Measurements from ENCODE around the gene COL24A1. TPM values are rescaled to one million over a fixed set of nuclear protein-coding genes. Genes with fewer than 3 reads are reported as not detected.

COL24A1 gene
- total and polyA plus RNA-seq, 2 of the 8 experiments (the other 6 are each of a cell fraction or from before 2014, with no cell fraction given) = 0.23 to 1.1 TPM

GRCh38 chr1:86068271-86068721, 88.3 kb downstream of the COL24A1 start:
- Histone ChIP-seq H2AFZ (ENCODE audit: low read length) (peak overlapping the region; percentile 63; the same call in 1 of the 2 replicates), H4K5ac (ENCODE audit: insufficient read length, low read depth, low read length) (no peak overlapping the region), H3K4me2 (ENCODE audit: insufficient read depth in 1 of 2, low read depth in 2 of 2, low read length in 2 of 2) (peak overlapping the region in 1 of 2 experiments; percentile 27; a peak in 1 of 4 replicates), H3K56ac (replicated peaks; ENCODE audit: insufficient read length, low read depth, low read length) (no peak overlapping the region), H3K4me1 (replicated peaks in 1 of 4; ENCODE audit: control insufficient read depth in 3 of 4, insufficient read depth in 4 of 4, low read length in 3 of 4) (peaks cover 0 to 4% (median under 1%) of the 10 kb centered on the region in 4 experiments; a peak in 2 of 7 replicates), H3K36me3 (ENCODE audit: control insufficient read depth in 2 of 4, insufficient read depth in 4 of 4, low read length in 3 of 4) (no peaks in the 10 kb centered on the region), H2BK120ac (replicated peaks; ENCODE audit: low read depth, low read length) (no peak overlapping the region), H3K23me2 (ENCODE audit: low read depth, low read length) (no peaks in the 10 kb centered on the region), H4K8ac (ENCODE audit: extremely low read depth, insufficient read depth, low read length) (no peak overlapping the region), H4K91ac (replicated peaks; ENCODE audit: insufficient read length, low read length) (no peak overlapping the region), H3K4me3 (ENCODE audit: extremely low read depth in 1 of 4, insufficient read depth in 2 of 4, low read depth in 3 of 4, low read length in 4 of 4) (no peak overlapping the region), H2BK12ac (ENCODE audit: low read depth, low read length) (peak overlapping the region; percentile 31), H2AK5ac (ENCODE audit: low read depth, low read length) (peak overlapping the region; percentile 67; the same call in 1 of the 2 replicates), H3K4ac (replicated peaks; ENCODE audit: insufficient read length, low read depth, low read length) (no peak overlapping the region), H3K18ac (ENCODE audit: extremely low read depth, low read length) (no peak overlapping the region), H2BK15ac (ENCODE audit: low read length) (no peak overlapping the region), H3K79me2 (ENCODE audit: control insufficient read depth in 1 of 2, insufficient read depth in 2 of 2, low read length in 2 of 2) (no peaks in the 10 kb centered on the region), H3K27me3 (replicated peaks in 1 of 4; ENCODE audit: control insufficient read depth in 3 of 4, extremely low read depth in 1 of 4, insufficient read depth in 3 of 4, low read length in 3 of 4) (no peaks in the 10 kb centered on the region), H3K9ac (replicated peaks in 1 of 4; ENCODE audit: extremely low read depth in 1 of 4, low read depth in 3 of 4, low read length in 3 of 4) (no peak overlapping the region), H3K79me1 (ENCODE audit: low read depth, low read length) (no peaks in the 10 kb centered on the region), H3K27ac (ENCODE audit: low read depth, low read length) (no peak overlapping the region), H2BK5ac (ENCODE audit: low read depth, low read length) (no peak overlapping the region), H3K23ac (ENCODE audit: insufficient read length) (no peak overlapping the region), H3K9me3 (ENCODE audit: insufficient read depth in 2 of 2, low read depth in 1 of 2, low read length in 1 of 2) (no peaks in the 10 kb centered on the region), H2BK20ac (ENCODE audit: low read length) (no peak overlapping the region; the same call in 1 of the 2 replicates), H3K14ac (ENCODE audit: insufficient read length) (no peak overlapping the region), H4K20me1 (replicated peaks in 1 of 2; ENCODE audit: control insufficient read depth in 1 of 2, insufficient read depth in 2 of 2, low read length in 2 of 2) (no peaks in the 10 kb centered on the region)
- peak; percentile 24 for FAIRE-seq
- ChIA-PET POLR2A (ENCODE audit: partially characterized antibody) (no interaction called here), CTCF (ENCODE audit: partially characterized antibody) (no interaction called here)
- no peak for TF ChIP-seq RXRA (IDR thresholded peaks at IDR 0.05; ENCODE audit: insufficient read depth, low read depth, low read length)
- peak; percentile 58 for TF ChIP-seq ASH2L (IDR thresholded peaks at IDR 0.05; ENCODE audit: low read length)
- DNase-seq (ENCODE audit: low read depth in 1 of 2, low spot score in 2 of 2) = no peak
- WGBS, 2 experiments (ENCODE audit: extremely low coverage in 1 of 2, insufficient coverage in 1 of 2, insufficient read length in 1 of 2, insufficient replicate concordance in 2 of 2, low coverage in 1 of 2, low lambda C conversion rate in 2 of 2, missing lambda C conversion rate in 1 of 2) = 94% methylated on average over 3 of the region's 3 CpGs; no CpG with 5 or more reads in 1 of the 2 experiments

Data from H1 (cell line).